SKM-1 (cell line): Measurements from ENCODE around the gene HSPA8.
"Not testable (repeated sequence)": the region's sequence is repeated elsewhere in the genome, so short reads cannot be mapped to it uniquely, and the experiment has no call there.

ENCODE experiments used
- DNase-seq: peaks from one replicate; lab custom pipeline; 2025; ENCODE audit not compliant: unreplicated experiment; lab: John Stamatoyannopoulos, UW

Gene HSPA8

DNA sequence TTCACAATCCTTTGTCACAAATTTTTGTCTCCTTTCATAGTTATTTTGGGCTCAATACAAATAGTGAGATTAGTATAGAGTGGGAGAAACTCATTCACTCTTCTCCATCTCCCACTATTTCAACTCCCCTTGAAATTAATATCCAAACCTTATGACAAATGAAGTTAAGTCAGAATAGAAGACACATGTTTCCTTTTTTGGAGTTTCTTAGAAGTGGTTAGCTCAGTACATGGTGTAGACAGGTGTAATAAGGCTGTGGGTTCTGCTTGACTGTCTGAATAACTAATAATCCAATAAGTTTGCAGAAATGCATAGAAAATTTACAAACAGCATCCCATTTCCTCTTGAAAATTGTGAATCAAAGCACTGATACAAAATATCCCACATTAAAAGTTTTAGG is 10.8 kb upstream of the HSPA8 start:
- DNase-seq, result no peak

DNA sequence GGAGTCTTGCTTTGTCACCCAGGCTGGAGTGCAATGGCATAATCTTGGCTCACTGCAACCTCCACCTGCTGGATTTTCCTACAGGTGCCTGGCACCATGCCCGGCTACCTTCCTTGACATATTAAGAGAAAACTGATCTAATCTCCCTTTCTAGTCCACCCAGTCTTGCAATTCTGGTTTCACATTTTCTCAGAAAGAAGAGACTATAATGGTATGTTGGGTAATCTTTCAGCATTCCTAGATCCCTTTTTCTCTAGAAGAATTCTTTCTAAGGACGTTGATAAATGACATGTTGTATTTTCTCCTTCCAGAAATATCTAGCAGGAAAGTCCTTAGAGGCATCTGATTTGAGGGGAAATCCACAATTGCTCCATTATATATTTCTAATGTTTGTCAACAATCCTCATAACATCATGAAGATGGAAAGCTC is 10.4 kb upstream of the HSPA8 start:
- DNase-seq, result no peak

DNA sequence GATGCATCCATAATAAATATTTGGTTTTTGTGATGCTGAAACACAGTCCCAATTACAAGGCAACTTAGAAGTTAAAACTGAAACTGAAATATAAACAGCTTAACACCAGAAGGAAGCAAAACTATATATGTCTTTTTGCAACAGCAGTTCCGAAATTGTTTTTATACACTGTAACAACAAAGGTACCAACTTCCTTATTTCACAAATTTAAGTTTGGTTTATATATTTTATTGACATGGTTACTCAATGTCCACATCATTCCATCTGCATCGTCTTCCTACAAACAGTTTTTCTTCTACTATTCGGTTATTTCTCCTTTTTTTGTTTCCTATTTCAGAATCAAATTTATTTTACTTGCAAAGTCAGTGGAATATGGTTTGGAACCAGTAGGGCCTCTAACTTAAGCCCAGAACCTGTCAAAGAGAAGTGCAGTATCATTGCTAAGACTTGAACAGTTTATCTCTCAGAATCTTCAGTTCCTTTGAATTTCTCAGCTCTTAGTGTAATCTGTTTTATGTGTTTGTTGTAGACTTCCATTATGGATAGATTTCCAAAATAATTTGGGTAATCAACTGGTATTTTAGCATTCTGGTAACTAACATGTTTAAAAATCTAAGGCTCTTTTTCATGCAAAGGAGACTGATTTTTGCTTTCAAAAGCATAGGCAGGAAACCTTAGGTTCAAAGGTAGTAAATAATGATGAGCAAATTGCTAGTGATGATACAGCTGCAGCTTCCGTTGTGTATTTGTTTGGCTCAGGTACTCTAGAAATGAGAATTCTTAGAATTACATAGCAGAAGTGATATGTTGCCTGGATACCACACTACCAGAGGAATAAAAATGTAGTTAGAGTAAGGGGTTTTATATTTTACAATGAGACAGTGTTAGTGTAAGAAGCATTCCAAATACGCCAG is 8.2 kb upstream of the HSPA8 start:
- no peak for DNase-seq

DNA sequence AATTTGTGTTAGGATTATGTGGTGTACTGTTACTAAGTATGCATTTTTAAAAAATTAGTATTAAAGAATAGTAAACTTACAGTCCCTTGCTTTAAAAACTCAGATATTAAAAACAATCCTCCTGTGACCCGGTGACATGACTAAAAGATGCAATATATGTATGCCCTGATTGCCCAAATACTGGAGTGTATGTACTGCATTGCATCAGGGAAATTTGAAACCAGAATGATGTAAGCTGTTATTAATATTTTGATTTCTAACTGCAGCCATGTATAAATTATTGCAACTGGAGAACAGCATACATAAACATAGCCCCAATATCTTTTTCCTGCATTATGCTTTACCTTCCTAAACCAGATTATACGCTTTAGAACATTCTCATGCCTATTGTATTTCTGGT is 3.7 kb upstream of the HSPA8 start:
- DNase-seq, result no peak

DNA sequence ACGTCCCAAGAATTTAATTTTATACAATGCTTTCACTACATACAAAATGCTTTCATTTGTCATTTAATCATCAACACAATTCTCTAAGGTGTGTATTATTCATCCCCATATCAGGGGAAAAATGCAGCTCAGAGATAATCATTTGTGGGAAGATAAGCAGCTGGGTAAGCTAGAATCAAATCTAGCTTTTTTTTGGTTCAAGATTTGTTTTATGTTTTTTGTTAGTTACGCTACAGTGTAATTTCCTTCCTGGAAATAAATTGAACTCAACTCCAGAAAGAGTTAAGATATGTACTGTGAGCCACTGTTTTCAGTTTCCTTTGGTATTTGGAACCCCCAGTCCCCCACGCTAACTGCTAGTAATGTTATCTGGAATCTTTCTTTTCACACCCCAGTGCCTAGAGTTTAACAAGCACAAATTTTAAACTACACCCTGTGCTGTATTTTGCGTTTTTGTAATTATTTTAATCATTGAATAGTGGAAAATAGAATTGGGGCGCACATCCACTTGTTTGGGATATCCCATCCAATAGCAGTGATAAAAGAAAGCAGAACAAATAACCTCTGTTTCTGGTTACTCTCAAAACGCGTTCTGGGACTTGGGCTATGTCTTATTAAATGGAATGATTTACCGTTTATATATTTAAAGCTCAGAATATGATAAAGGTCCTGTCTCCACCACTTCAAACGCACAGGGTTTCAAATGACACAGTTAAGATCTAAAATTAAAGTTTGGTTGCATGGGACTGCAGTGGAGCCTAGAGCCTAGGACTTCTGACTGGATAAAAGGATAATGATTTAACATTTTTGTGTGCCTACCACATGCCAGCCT is 2.1 kb upstream of the HSPA8 start:
- no peak for DNase-seq

DNA sequence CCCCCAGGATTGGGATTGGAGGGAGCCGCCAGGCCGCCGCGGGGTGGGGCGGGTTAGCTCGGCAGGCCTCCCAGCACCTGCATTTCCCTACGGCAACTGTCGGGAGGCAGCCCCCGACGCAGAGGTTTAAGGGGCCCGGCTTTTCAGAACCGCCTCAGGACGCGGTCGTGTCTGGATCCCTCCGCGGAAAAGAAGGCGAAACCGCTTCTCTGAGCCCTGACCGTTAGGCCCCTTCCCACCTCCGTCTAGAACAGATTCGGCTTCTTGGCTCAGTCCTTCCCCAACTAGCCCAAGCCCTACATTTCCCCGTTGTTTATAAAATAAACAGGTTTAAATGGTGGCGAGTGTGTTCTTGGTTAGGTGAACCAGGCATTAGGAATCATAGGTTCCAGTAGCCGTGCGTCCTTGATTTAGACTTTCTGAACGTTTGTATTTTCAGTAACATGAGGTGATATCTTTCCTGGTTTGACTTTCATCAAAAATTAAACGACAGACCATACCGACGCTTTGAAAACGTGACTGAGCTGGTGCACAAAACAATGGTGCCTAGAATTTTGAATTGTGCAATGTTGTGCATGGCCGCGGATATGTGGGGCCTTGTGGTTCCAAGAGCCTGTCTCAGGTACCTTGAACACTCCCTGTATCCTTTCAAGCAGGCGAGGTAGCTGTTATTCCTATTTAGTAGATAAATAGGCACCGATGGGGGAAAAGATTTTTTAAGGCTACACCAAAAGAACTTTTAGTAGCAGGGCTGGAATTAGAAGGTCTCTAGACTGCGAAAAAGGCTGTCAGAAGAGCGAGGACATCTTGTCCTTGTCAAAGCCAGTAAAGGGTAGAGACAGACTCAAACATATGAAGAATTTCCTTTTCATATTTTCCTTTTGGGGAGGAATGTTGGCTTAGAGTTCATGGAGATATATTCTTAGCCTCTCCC is 1.2 kb upstream of the HSPA8 start:
- DNase-seq, result peak; percentile 59

DNA sequence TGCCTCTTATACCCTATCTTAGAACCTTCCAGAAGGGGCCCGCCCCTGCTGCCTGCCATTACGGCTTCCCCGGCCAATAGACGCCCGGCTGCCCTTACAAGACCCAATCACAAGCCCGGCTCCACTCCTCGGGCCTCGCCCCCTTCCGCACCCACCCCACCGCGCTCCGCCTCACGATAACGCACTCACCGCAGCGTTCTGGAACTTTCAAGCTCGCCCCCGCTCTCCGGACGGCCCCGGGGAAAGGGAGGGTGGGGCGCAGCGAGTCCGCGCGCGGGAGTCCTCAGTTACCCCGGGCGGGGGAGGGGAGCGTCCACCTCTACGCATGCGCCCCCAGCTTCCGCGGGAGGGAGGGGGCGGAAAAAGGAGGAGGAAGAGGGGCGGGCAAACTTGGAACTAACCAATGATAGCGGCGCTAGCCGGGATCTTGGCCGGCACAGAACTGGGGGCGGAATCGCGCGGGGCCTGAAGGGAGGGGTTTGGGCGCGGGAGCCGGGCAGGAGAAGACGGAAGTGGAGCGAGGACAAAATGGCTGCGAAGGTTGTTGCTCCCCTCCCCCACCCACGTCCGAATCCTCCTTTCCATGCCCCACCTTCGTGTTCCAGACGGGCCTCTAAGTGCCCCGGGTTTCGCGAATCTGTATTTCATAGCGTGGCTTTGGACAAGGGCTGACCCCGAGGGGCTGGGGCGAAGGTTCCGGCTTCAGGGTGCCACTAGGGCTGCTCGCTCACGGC is 389 bp upstream of the HSPA8 start:
- DNase-seq, result peak; percentile 100

DNA sequence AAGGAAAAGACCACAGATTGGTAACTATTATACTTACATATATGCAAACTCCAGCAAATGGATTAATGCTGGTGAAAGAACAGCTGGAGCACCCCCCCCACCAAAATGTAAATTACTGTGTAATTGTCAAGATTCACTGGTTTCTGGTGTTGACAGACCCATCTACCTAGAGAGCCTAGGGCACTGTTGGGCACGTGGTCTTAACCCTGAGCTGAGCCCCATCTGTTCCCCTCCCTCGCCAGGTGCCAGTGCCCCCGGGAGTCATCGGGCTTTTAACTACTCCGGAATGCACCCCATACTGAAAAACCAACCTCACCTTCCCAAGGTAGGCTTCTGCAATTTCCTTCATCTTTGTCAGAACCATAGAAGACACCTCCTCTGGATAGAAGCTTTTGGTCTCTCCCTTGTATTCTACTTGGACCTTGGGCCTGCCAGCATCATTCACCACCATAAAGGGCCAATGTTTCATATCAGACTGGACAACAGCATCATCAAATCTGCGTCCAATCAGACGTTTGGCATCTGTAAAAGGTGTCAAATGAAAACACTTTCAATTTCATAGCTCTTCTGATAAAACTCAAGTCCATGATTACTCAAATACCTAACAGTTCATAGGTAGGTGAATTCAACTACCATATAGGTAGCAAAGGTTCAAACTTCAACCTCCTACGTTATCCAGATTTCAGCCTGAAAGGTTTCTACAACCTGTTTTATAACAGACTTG is 1.5 kb downstream of the HSPA8 start:
- no peak for DNase-seq

DNA sequence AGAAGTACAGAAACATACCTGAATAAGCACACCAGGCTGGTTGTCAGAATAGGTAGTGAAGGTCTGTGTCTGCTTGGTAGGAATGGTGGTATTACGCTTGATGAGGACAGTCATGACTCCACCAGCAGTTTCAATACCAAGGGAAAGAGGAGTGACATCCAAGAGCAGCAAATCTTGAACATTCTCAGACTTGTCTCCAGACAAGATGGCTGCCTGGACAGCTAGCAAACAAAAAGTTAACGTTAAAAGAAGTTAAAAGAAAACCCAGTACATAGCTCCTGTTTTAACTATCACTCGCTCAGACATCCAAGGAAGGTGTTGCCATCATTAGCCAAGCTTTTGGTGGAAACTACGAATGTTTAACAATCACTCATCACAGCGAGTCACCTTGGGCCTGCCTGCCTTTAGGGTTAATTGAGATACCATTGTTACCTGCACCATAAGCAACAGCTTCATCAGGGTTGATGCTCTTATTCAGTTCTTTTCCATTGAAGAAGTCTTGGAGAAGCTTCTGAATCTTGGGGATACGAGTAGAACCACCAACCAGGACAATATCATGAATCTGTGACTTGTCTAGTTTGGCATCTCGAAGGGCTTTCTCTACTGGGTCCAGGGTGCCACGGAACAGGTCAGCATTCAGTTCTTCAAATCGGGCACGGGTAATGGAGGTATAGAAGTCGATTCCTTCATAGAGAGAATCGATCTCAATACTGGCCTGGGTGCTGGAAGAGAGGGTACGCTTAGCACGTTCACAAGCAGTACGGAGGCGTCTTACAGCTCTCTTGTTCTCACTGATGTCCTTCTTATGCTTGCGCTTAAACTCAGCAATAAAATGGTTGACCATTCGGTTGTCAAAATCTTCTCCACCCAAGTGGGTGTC is 2.7 kb downstream of the HSPA8 start:
- DNase-seq, result not testable (repeated sequence)

DNA sequence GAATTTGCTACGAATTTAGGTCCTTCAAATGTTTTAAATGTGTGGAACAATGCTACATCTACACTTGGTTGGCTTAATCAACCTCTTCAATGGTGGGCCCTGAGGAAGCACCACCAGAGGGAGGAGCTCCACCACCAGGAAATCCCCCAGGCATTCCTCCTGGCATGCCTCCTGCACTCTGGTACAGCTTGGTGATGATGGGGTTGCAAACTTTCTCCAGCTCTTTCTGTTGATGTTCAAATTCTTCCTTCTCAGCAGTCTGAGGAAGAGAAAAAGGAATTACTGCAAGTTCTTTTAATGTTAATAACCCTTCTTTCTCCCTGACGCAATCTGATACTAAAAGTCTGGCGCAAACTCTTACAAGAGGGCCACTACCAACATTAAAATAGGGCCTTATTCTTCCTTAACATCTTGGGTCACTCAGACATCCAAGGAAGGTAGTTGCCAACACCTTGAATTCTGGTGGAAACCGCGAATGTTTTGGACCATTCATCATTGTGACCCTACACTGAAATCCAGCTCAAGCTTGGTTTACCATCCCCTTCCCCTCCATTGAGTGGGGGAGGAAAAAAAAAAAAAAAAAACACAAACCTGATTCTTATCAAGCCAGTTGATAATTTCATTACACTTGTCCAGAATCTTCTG is 4.2 kb downstream of the HSPA8 start:
- DNase-seq, result no peak

DNA sequence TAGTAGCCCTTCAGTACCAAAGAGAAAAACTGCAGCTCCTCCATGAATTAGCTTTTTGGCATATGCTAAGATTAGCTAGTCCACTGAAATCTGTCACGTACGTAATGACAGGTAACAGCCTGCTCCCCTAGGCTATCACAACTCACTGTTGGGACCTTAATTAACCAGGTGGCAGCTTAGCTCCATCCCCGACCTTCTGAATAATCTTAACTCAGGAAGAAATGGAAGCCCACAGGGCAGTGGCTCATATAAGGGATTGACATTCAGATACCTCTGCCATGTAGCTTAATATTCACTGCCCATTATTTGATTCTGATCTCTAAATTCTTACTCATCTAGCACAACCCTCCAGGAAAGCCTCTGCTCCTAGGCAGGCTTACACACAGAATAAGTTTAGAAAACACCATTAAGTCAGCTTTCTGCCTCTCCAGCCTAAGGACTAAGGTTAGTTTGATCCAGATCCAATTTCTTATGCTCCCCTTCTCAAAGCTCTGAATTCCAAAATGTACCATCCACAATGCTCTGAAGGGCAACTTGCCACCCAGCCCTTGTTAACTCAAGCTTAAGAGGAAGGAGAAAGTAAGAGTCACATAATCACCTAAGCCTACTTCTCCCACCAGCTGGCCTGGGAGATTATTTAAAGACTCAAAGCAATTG is 5.0 kb downstream of the HSPA8 start:
- no peak for DNase-seq

DNA sequence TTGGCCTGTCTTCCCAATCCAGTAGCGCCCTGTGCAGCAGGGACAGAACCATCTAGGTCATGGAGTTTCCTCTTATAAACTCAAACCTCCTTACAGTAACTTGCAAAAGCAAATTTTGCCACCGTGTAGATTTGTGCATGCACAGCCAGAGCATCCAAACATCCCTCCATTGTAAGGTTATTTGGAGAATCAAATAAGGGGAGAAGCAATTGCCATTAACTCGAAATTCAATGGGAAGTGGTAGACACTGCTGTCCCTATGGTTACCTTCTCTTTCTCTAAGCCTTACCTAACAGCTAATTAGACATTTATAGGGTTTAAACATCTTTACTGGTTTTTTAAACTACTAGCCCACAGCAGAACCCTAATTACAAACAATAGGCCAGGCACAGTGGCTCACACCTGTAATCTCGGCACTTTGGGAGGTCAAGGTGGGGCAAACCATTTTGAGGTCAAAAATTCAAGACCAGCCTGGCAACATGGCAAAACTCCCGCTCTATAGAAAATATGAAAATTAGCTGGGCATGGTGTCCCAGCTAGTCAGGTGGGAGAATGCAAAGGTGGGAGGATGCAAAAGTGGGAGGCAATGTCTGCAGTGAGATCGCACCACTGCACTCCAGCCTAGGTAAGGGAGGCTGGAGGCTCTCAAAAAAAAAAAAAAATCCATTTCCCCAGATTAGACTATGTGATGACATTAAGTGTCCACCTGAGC is 6.6 kb downstream of the HSPA8 start:
- DNase-seq, result no peak

DNA sequence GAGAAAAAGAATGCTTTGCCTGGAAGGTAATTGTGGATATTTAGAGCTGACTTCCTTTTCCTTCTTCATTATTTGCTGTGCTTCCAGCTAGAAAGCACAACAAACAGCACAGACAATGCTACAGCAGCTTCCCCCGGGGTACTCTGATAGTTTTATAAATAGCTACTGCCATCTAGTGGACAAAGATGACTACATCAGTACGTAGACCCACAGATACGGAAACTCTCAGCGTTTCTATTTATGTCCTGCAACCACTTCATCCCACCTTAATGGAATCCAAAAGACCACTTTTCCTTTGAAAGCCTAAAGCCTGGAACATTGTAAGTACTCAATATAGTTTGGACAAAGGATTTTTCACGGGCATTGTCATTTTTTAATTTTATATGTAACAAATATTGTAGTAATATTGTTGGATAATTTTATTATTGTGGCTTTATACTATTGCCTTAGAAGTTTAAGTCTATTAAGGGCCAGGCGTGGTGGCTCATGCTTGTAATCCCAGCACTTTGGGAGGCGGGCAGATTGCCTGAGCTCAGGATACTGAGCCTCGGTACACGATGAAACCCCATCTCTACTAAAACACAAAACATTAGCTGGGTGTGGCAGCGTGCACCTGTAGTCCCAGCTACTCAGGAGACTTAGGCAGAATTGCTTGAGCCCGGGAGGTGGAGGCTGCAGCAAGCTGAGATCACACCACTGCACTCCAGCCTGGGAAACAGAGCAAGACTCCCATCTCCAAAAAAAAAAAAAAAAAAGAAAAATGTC is 7.5 kb downstream of the HSPA8 start:
- DNase-seq, result peak; percentile 76

DNA sequence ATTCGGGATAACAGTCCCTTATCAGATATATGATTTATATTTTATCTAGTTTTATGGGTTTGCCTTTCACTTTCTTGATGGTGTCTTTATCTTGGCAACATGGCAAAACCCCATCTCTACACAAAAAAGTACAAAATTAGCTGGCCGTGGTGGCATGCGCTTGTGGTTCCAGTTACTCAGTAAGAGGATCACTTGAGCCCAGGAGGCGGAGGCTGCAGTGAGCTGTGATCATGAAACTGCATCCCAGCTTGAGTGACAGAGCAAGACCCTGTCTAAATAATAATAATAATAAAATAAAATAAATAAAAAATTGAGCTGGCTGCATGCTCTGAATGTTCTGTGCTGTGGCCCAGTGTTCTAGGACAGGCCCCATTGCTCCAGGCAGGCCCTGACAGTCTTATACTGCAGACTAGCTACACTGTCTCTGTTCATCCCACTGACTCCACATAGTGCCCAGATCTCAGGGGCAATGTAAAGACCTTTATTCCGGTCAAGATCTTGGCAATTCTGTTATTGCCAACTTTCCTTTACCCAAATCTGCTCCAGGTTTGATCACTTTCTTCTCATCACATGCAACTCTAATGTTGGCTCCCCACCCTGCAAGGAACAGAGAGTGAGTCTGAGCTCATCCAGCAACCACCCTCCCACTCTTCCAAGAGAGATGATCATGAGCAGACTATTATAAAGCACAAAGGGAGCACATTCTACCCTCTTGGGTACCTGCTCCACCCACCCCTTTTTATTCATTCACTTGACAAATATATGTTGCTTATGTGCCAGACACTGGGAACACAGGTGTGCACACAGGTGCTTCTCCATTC is 8.8 kb downstream of the HSPA8 start:
- no peak for DNase-seq

DNA sequence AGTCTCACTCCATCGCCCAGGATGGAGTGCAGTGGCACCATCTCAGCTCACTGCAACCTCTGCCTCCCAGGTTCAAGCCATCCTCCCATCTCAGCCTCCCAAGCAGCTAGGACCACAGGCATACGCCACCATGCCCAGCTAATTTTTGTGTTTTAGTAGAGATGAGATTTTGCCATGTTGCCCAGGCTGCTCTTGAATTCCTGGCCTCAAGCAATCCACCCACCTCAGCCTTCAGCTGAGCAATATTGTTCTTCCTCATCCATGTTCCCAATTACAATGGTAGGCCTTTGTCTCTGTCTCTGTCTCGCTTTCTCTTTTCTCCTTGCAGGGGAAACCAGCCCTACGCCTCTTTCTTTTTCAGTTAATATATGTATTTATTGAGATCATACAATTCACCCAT is 10.3 kb downstream of the HSPA8 start:
- no peak for DNase-seq
